Kidney (tissue), 14 donors: ENCODE data around the gene PPP6R3. TPM values are rescaled to one million over a fixed set of nuclear protein-coding genes. Genes with fewer than 3 reads are reported as not detected.

ENCODE experiments used
- DNase-seq, 5 donors: peaks; one replicate each; pipeline ENCODE4 v3.0.0-alpha.2; 2013 to 2020
- FAIRE-seq: peaks from 2 replicates; lab custom pipeline; 2012; peaks lifted over from hg19 to GRCh38; lab: Jason Lieb, UNC
- H3K27ac ChIP-seq, 2 donors: one replicate each; pipeline ENCODE4 v1.7.0; 2013; ENCODE audit warnings: low read depth in 2 of 2, low read length in 2 of 2, inconsistent platforms in 1 of 2
- H3K27me3 ChIP-seq: one replicate; pipeline ENCODE4 v1.7.1; 2013; ENCODE audit warnings: low read length, inconsistent platforms; ENCODE audit not compliant: control insufficient read depth, insufficient read depth
- H3K36me3 ChIP-seq, 3 donors: one replicate each; pipeline versions ENCODE4 v1.7.0 to v1.7.1; 2013; ENCODE audit warnings: low read length in 3 of 3, control low read depth in 1 of 3, inconsistent platforms in 1 of 3; ENCODE audit not compliant: insufficient read depth in 3 of 3, control insufficient read depth in 2 of 3
- H3K4me1 ChIP-seq, 3 donors: one replicate each; pipeline versions ENCODE4 v1.7.0 to v1.7.1; 2013; ENCODE audit warnings: low read length in 3 of 3, inconsistent platforms in 1 of 3, low read depth in 1 of 3; ENCODE audit not compliant: control insufficient read depth in 2 of 3, insufficient read depth in 2 of 3
- H3K4me3 ChIP-seq, 3 donors: one replicate each; pipeline versions ENCODE4 v1.7.0 to v1.8.1; 2013; ENCODE audit warnings: low read length in 3 of 3, control low read depth in 1 of 3, inconsistent platforms in 1 of 3
- H3K9ac ChIP-seq, 3 donors: one replicate each; pipeline versions ENCODE4 v1.7.0 to v1.7.1; 2013; ENCODE audit warnings: low read length in 3 of 3, control low read depth in 1 of 3, inconsistent platforms in 1 of 3
- H3K9me3 ChIP-seq, 3 donors: one replicate each; pipeline versions ENCODE4 v1.7.0 to v1.7.1; 2013; ENCODE audit warnings: low read length in 3 of 3, control low read depth in 1 of 3, inconsistent platforms in 1 of 3; ENCODE audit not compliant: control insufficient read depth in 2 of 3, insufficient read depth in 1 of 3
- CTCF ChIP-seq: IDR thresholded peaks from 3 replicates; pipeline ENCODE4 v1.5.1; 2012; ENCODE audit warnings: mild to moderate bottlenecking, moderate library complexity, borderline replicate concordance; ENCODE audit not compliant: insufficient read depth; ENCODE audit errors: extremely low read depth
- intact Hi-C: fragments of 100-400 bp; cut with DNase I; formaldehyde crosslinking; loops from one replicate; pipeline ENCODE4 v1.11.1; 2022
- polyA plus RNA-seq: library from polyadenylated mRNA; stranded (reverse); fragments of 350-450 nt; fragmentation: Illumina TruSeq; extraction: RNeasy Lipid Tissue Mini Kit (QIAGEN cat#74804); gene quantifications from one replicate; pipeline ENCODE4 v1.2.3, GENCODE V29; 2014; ENCODE audit warnings: low read depth, low replicate concordance; ENCODE audit not compliant: insufficient read depth
- total RNA-seq: library from RNA; stranded (reverse); fragmentation: NEBNext Ultra II Directional; extraction: Animal tissue kit (Norgen Biotek cat#: 25700); gene quantifications from one replicate; pipeline ENCODE4 v1.2.1, GENCODE V29; 2021
- donor health status: control.
- donor health status: control.
- donor health status: control.
- donor health status: control.
- donor health status: control.
- donor health status: DM: yes; HTN: yes; CAD: no.
- donor health status: Normal renal cell carcinoma (clear cell type).

The PPP6R3 gene
- total and polyA plus RNA-seq, 2 donors from 2014 or later = 30.3 to 108 TPM

- no peak overlapping the region for H3K4me3 ChIP-seq
- no peaks in the 10 kb centered on the region for H3K27me3 ChIP-seq
- no peak overlapping the region for H3K27ac ChIP-seq
- DNase-seq (peak in 4 of 5 donors; percentile 46 to 85 (median 70)), FAIRE-seq (no peak)
- H3K9ac ChIP-seq = no peak overlapping the region
- intact Hi-C loops = no loop called here
- no peak for TF ChIP-seq CTCF
- H3K9me3 ChIP-seq = peaks cover 0 to 3% (median 3%) of the 10 kb centered on the region in 3 donors
- no peaks in the 10 kb centered on the region for H3K4me1 ChIP-seq
- no peaks in the 10 kb centered on the region for H3K36me3 ChIP-seq
These were observed 198.8 kb downstream of the PPP6R3 start for GRCh38 chr11:68659158-68659921.

GRCh38 chr11:68660066-68660810 is 199.7 kb downstream of the PPP6R3 start:
- no peak overlapping the region for H3K4me3 ChIP-seq
- no peaks in the 10 kb centered on the region for H3K36me3 ChIP-seq
- H3K9ac ChIP-seq = no peak overlapping the region
- H3K9me3 ChIP-seq = peaks cover 0 to 3% (median under 1%) of the 10 kb centered on the region in 3 donors
- H3K27ac ChIP-seq = no peak overlapping the region
- no peaks in the 10 kb centered on the region for H3K4me1 ChIP-seq
- FAIRE-seq (no peak), DNase-seq (peak in 1 of 5 donors; percentile 61)
- no peaks in the 10 kb centered on the region for H3K27me3 ChIP-seq
- TF ChIP-seq CTCF = no peak
- intact Hi-C loops = no loop called here

GRCh38 chr11:68661014-68661413 is 200.5 kb downstream of the PPP6R3 start:
- intact Hi-C loops = no loop called here
- H3K27ac ChIP-seq = no peak overlapping the region
- no peak for TF ChIP-seq CTCF
- DNase-seq = peak in 2 of 5 donors; percentile 28 to 37
- no peaks in the 10 kb centered on the region for H3K36me3 ChIP-seq
- H3K4me3 ChIP-seq = no peak overlapping the region
- H3K9ac ChIP-seq = no peak overlapping the region
- no peak for FAIRE-seq
- no peaks in the 10 kb centered on the region for H3K27me3 ChIP-seq
- peaks cover 0 to 3% (median 0%) of the 10 kb centered on the region in 3 donors for H3K9me3 ChIP-seq
- no peaks in the 10 kb centered on the region for H3K4me1 ChIP-seq
